Stomach smooth muscle (tissue), 2 donors: ENCODE measurements around the gene ARHGEF6.

Experiments
- H3K27ac ChIP-seq: one replicate; pipeline ENCODE4 v1.7.0; 2013; ENCODE audit warnings: mild to moderate bottlenecking, low read length, inconsistent platforms
- H3K27me3 ChIP-seq, 2 donors: one replicate each; pipeline ENCODE4 v1.7.0; 2013; ENCODE audit warnings: low read length in 2 of 2; ENCODE audit not compliant: insufficient read depth in 2 of 2, control insufficient read depth in 1 of 2
- H3K36me3 ChIP-seq, 2 donors: one replicate each; pipeline ENCODE4 v1.7.0; 2013; ENCODE audit warnings: low read length in 2 of 2; ENCODE audit not compliant: control insufficient read depth in 2 of 2, insufficient read depth in 2 of 2
- H3K4me1 ChIP-seq: one replicate; pipeline ENCODE4 v1.7.0; 2013; ENCODE audit warnings: low read length; ENCODE audit not compliant: control insufficient read depth, insufficient read depth
- H3K4me3 ChIP-seq, 2 donors: one replicate each; pipeline ENCODE4 v1.7.0; 2013; ENCODE audit warnings: low read length in 2 of 2
- H3K9ac ChIP-seq, 2 donors: one replicate each; pipeline ENCODE4 v1.7.0; 2013; ENCODE audit warnings: low read length in 2 of 2, mild to moderate bottlenecking in 1 of 2
- H3K9me3 ChIP-seq, 2 donors: one replicate each; pipeline ENCODE4 v1.7.0; 2013; ENCODE audit warnings: low read length in 2 of 2; ENCODE audit not compliant: control insufficient read depth in 2 of 2
- donor health status: healthy.
- donor health status: Pancreatic carcinoma.

Gene ARHGEF6

DNA sequence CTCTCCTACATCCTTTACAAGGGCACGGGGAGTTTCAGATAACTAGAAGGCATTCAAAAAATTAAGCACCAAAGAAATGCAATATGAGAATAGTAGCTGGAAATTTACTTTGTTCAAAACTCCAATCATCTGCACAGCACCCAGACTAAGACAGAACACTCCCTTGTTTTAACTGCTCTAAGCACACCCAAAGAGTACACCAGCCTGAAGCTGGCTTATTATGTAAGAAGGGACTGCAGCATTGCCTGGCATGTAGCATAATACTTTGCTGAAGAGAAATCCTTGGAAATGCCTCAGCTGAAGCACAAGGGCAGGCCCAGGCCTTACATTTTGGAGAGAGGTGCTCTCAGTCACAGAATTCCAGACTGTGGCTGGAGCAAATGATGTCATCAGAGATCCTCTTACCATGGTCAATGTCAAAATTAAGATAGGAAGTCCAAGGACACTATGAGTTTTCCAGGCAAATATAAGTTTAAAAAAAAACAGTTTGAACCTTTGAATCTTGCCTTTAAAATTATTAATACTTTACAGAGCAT is 14.8 kb downstream of the ARHGEF6 start:
- H3K27me3 ChIP-seq: no peaks in the 10 kb centered on the region

DNA sequence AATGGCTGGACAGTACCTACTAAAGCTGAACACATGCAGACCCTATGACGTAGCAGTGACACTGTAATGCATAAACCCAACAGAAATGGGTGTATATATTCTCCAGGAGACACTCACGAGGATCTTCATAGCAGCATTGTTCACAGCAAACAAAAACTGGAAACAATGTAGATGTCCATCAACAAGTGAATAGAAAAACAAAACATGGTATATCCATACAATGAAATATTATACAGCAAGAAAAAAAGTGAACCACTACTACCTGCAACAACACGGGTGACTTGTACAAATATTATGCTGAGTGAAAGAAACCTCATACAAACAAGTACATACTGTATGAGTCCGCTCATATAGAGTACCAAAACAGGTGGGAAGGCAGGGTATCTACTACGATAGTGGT is 16.5 kb downstream of the ARHGEF6 start:
- H3K4me1 ChIP-seq: no peaks in the 10 kb centered on the region
- H3K27ac ChIP-seq: no peak overlapping the region
- H3K9ac ChIP-seq: no peak overlapping the region
- no peaks in the 10 kb centered on the region for H3K27me3 ChIP-seq
- H3K9me3 ChIP-seq: no peaks in the 10 kb centered on the region
- H3K4me3 ChIP-seq: no peak overlapping the region
- no peaks in the 10 kb centered on the region for H3K36me3 ChIP-seq

More for the DNA sequence above, 14.8 kb downstream of the ARHGEF6 start:
- no peaks in the 10 kb centered on the region for H3K4me1 ChIP-seq
- H3K27ac ChIP-seq: no peak overlapping the region
- H3K4me3 ChIP-seq: peak overlapping the region in 1 of 2 donors; percentile 47
- no peak overlapping the region for H3K9ac ChIP-seq
- no peaks in the 10 kb centered on the region for H3K36me3 ChIP-seq
- no peaks in the 10 kb centered on the region for H3K9me3 ChIP-seq

DNA sequence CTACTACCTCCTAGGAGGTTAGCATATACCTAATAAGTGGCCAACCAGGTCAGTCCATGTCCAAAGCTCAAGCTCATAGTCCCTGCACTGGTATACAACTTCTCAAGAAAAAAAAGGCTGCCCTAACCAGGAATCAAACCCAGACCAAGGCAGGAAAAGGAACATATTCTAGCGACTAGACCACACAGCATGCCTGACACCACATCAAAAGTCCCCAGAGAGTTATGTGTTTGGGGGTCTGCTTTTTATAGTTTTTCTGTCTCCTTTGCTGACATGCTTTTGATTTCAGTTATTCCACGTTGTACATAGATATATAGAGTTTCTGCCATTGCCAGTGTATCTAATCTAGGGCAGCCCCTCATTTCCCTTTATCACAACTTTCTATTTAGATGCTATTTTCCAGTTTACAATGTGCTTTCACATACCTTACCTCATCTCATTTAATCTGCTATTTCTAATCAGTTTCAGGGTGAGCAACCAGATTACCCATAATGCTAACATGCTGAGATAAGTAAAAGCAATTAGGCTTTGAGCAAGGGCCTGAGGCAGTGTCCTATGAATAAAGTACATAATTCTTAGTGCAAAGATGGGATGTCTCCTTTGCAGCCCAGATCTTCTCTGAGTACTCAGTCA is 17.8 kb downstream of the ARHGEF6 start:
- no peak overlapping the region for H3K9ac ChIP-seq
- no peaks in the 10 kb centered on the region for H3K27me3 ChIP-seq
- H3K36me3 ChIP-seq: no peaks in the 10 kb centered on the region
- H3K27ac ChIP-seq: no peak overlapping the region
- no peaks in the 10 kb centered on the region for H3K9me3 ChIP-seq
- no peaks in the 10 kb centered on the region for H3K4me1 ChIP-seq
- no peak overlapping the region for H3K4me3 ChIP-seq

DNA sequence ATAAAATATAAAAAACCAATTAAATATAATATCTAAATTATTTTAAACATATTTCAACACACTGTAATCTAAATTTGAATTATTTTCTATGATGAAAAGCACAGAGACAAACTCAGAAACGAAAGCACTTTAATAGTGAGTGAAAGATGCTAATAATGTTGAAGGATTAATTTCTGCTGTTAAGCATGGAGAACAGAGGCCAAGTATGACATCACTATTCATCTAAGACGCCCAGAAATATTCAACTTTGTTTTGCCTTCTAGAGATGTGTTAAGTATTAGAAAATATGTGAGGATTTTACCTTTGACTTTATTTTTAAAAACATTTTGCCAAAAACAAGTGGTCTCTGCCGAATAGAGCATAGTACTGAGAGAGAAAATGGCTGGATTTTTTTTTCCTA is 19.3 kb downstream of the ARHGEF6 start:
- Histone ChIP-seq H3K4me1 (no peaks in the 10 kb centered on the region), H3K9ac (no peak overlapping the region), H3K36me3 (no peaks in the 10 kb centered on the region), H3K27ac (no peak overlapping the region), H3K27me3 (no peaks in the 10 kb centered on the region), H3K4me3 (no peak overlapping the region), H3K9me3 (no peaks in the 10 kb centered on the region)

DNA sequence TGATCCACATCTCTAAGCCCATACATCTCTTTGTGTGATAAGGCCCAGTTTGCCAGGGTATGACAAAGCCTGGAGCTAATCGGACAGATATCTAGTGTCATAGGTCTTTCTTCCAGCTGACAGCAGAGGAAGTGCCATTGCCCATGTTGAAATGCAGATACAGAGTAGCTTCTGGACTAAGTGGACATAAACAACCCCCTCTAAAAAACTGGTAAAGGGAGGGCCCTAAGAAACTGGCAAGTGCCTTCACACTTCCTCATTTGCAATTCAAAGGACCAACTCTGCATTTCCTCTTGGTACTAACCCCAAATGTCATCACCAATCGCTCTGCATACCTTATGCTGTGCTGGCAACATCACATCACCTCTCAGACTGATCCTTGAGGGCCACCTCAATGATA is 20.8 kb downstream of the ARHGEF6 start:
- H3K4me1 ChIP-seq: no peaks in the 10 kb centered on the region
- H3K9me3 ChIP-seq: no peaks in the 10 kb centered on the region
- no peak overlapping the region for H3K9ac ChIP-seq
- H3K4me3 ChIP-seq: no peak overlapping the region
- H3K36me3 ChIP-seq: no peaks in the 10 kb centered on the region
- H3K27me3 ChIP-seq: no peaks in the 10 kb centered on the region
- H3K27ac ChIP-seq: no peak overlapping the region

DNA sequence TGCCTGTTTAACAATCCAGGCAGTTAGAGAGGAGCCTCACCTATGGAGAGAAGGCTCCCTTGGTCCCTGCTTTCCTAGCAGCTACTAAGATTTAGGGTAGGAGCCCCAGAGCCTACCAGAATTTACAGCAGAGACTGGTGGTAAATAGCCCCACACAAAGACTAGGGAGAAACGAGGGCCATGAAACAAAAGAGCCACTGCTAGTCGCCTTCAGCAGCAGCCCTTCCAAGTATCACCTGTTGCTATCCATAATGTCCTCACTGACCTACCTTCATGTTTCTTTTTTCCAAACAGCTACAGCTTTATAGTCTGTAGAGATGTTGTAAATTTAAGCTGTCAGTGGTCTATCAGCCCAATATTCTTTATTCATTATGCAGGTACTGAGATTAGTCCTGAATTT is 25.3 kb downstream of the ARHGEF6 start:
- peaks cover 2% of the 10 kb centered on the region for H3K4me1 ChIP-seq
- no peak overlapping the region for H3K9ac ChIP-seq
- H3K9me3 ChIP-seq: no peaks in the 10 kb centered on the region
- H3K36me3 ChIP-seq: no peaks in the 10 kb centered on the region
- peaks cover 0 to 6% of the 10 kb centered on the region in 2 donors for H3K27me3 ChIP-seq
- H3K27ac ChIP-seq: no peak overlapping the region
- H3K4me3 ChIP-seq: no peak overlapping the region

DNA sequence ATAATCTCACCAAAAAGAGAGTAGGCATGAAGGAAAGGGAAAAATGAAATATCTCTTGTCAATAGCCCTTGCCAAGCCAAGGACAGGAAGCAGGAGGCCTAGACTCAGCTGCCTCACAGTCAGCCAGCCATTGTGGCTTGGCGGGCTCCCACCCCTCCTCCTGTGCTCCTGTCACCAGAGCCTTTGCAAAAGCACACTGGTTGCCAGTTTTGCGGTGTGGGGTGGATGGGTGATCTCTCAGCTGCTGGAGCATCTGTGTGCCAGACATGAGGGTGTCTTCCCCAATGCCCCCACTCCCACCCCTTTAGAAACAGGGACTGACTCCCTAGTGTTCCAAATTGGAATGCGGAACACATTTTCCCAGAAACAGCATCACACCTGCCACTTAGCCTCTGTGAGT is 26.1 kb downstream of the ARHGEF6 start:
- Histone ChIP-seq H3K4me1 (peaks cover 2% of the 10 kb centered on the region), H3K36me3 (no peaks in the 10 kb centered on the region), H3K27ac (no peak overlapping the region), H3K9me3 (no peaks in the 10 kb centered on the region), H3K27me3 (peaks cover 0 to 6% of the 10 kb centered on the region in 2 donors), H3K4me3 (no peak overlapping the region), H3K9ac (no peak overlapping the region)

DNA sequence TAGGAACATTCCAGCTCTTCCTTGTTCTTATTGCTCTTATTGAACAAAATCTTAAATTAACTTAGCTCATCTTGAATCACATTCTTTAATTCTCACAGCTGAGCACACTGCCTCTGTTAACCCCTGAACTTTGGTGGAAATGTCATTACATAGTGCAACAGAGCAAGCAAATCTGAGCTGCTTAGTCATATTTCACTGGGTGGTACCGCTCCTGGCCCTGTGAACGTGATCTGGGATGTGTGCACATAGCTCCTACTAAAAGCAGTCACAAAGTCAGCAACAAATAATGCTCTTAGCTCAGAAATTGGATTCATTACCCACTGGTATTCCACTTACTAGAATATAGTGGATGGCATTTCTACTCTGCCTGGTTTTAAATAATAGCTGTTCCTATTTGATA is 27.9 kb downstream of the ARHGEF6 start:
- H3K27ac ChIP-seq: no peak overlapping the region
- H3K4me1 ChIP-seq: peaks cover 2% of the 10 kb centered on the region
- peaks cover 0 to 8% of the 10 kb centered on the region in 2 donors for H3K27me3 ChIP-seq
- H3K9ac ChIP-seq: no peak overlapping the region
- no peak overlapping the region for H3K4me3 ChIP-seq
- H3K36me3 ChIP-seq: no peaks in the 10 kb centered on the region
- no peaks in the 10 kb centered on the region for H3K9me3 ChIP-seq

DNA sequence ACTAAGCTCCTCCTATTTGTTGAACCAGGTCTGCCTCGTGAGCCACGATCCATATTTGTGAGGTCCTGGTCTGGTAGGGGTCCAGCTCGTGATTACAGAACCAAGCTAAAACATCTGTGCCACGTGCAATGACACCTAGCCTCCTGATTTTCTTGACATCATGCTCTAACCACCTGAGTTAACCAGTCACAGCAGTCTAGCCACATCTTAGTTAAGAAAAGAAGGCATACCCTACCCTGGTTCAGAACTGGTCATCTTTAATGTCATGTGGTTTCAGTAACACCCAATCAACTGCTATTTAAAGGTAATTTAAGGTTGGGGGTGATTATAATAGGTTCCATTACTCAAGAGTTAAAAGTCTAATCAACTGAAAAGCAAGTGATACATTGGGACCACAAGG is 28.4 kb downstream of the ARHGEF6 start:
- Histone ChIP-seq H3K27me3 (peaks cover 0 to 9% of the 10 kb centered on the region in 2 donors), H3K36me3 (no peaks in the 10 kb centered on the region), H3K4me3 (no peak overlapping the region), H3K9ac (no peak overlapping the region), H3K27ac (no peak overlapping the region), H3K9me3 (no peaks in the 10 kb centered on the region), H3K4me1 (peaks cover 2% of the 10 kb centered on the region)

DNA sequence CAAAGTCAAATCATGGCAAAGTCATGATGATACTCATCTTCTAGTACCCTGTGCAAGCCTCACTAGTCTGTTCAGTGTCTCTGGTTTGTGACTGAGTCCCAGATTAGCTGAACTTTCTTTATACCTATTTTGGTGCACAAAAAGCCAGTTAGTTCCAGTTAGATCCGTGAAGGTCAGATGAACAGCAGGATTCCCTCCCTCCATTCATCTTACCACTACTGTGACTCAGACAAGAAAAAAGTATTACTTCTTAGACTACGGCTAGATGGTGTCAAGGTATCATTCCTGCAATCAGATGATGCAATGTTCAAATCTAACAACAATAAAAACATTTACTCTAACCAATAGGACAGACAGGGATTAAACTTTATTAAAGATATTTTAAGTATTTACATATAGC is 30.4 kb downstream of the ARHGEF6 start:
- Histone ChIP-seq H3K9ac (no peak overlapping the region), H3K4me3 (no peak overlapping the region), H3K4me1 (peaks cover 6% of the 10 kb centered on the region), H3K9me3 (no peaks in the 10 kb centered on the region), H3K27ac (no peak overlapping the region), H3K36me3 (no peaks in the 10 kb centered on the region), H3K27me3 (peaks cover 0 to 9% of the 10 kb centered on the region in 2 donors)
